HepG2 (cell line): Measurements from ENCODE around the gene HPCAL1. TPM values are rescaled to one million over a fixed set of nuclear protein-coding genes. Genes with fewer than 3 reads are reported as not detected.
A peak's percentile ranks its signal among the peaks of the same experiment; 100 is the strongest.

ENCODE experiments used
- BRCA1 ChIP-seq: sonication (generic); formaldehyde crosslinking; IDR thresholded peaks from 2 replicates; pipeline ENCODE4 v1.4.0; 2020; ENCODE audit warnings: missing genetic modification reagents
- ERF ChIP-seq: IDR thresholded peaks from 2 replicates; pipeline ENCODE4 v1.6.1; 2018; ENCODE audit warnings: missing biosample characterization, missing genetic modification reagents
- FOXJ3 ChIP-seq: sonication (generic); formaldehyde crosslinking; IDR thresholded peaks from 2 replicates; pipeline ENCODE4 v1.4.0; 2020; ENCODE audit warnings: missing genetic modification reagents, mild to moderate bottlenecking, borderline replicate concordance
- HMG20A ChIP-seq: IDR thresholded peaks from 2 replicates; pipeline ENCODE4 v1.6.1; 2016; ENCODE audit warnings: borderline replicate concordance
- HOXD1 ChIP-seq: sonication (generic); formaldehyde crosslinking; IDR thresholded peaks from 2 replicates; pipeline ENCODE4 v1.5.0; 2020; ENCODE audit warnings: missing genetic modification reagents
- MAX ChIP-seq: IDR thresholded peaks from 2 replicates; pipeline ENCODE4 v1.6.1; 2012; ENCODE audit warnings: inconsistent platforms
- MYNN ChIP-seq: sonication (generic); formaldehyde crosslinking; IDR thresholded peaks from 2 replicates; pipeline ENCODE4 v1.4.0; 2020; ENCODE audit warnings: mild to moderate bottlenecking, low read depth, missing genetic modification reagents
- MYPOP ChIP-seq: sonication (generic); formaldehyde crosslinking; IDR thresholded peaks from 2 replicates; pipeline ENCODE4 v1.8.1; 2023; ENCODE audit warnings: mild to moderate bottlenecking, moderate library complexity, missing genetic modification reagents
- NONO ChIP-seq, 2 experiments: fragments of 450-650 bp in 1 of 2; sonication (generic) in 1 of 2; formaldehyde crosslinking in 1 of 2; IDR thresholded peaks in 1 of 2; conservative IDR thresholded peaks in 1 of 2; 2 replicates each; pipeline versions ENCODE4 v1.6.1 to v1.8.0; 2017 to 2022; ENCODE audit warnings: mild to moderate bottlenecking in 1 of 2, missing genetic modification reagents in 1 of 2, moderate library complexity in 1 of 2
- ONECUT2 ChIP-seq: sonication (generic); formaldehyde crosslinking; IDR thresholded peaks from 2 replicates; pipeline ENCODE4 v1.4.0; 2020; ENCODE audit warnings: missing genetic modification reagents
- PAX8 ChIP-seq: sonication (generic); formaldehyde crosslinking; IDR thresholded peaks from 2 replicates; pipeline ENCODE4 v1.8.0; 2022; ENCODE audit warnings: mild to moderate bottlenecking, missing genetic modification reagents, borderline replicate concordance
- POLR2A ChIP-seq, 2 experiments: IDR thresholded peaks; 2 replicates each; pipeline ENCODE4 v1.6.1; 2011; ENCODE audit warnings: low read depth in 2 of 2, low read length in 2 of 2, mild to moderate bottlenecking in 1 of 2, moderate library complexity in 1 of 2; ENCODE audit not compliant: insufficient read depth in 1 of 2
- RBM39 ChIP-seq: fragments of 200-400 bp; formaldehyde crosslinking; IDR thresholded peaks from one replicate; pipeline ENCODE4 v1.6.1; 2018; ENCODE audit warnings: antibody characterized with exemption, mild to moderate bottlenecking, low read depth, low read length; ENCODE audit not compliant: poor library complexity, severe bottlenecking
- REL ChIP-seq: sonication (generic); formaldehyde crosslinking; conservative IDR thresholded peaks from 2 replicates; pipeline ENCODE4 v1.8.0; 2022; ENCODE audit warnings: mild to moderate bottlenecking, missing genetic modification reagents, moderate library complexity
- SRSF9 ChIP-seq: fragments of 200-400 bp; formaldehyde crosslinking; IDR thresholded peaks from 2 replicates; pipeline ENCODE4 v1.6.1; 2018; ENCODE audit warnings: borderline replicate concordance, mild to moderate bottlenecking, low read depth, low read length; ENCODE audit not compliant: insufficient read depth, poor library complexity, severe bottlenecking
- SYNCRIP ChIP-seq: fragments of 200-400 bp; formaldehyde crosslinking; IDR thresholded peaks from 2 replicates; pipeline ENCODE4 v1.6.1; 2018; ENCODE audit warnings: mild to moderate bottlenecking, low read depth, low read length; ENCODE audit not compliant: insufficient read depth
- ZBTB26 ChIP-seq: IDR thresholded peaks from 2 replicates; pipeline ENCODE4 v1.6.1; 2016; ENCODE audit warnings: missing compliant biosample characterization, missing genetic modification reagents, borderline replicate concordance
- ZBTB33 ChIP-seq: sonication (generic); formaldehyde crosslinking; IDR thresholded peaks from 2 replicates; pipeline ENCODE4 v1.4.0; 2020; ENCODE audit warnings: missing genetic modification reagents
- ZNF34 ChIP-seq: sonication (generic); formaldehyde crosslinking; IDR thresholded peaks from 2 replicates; pipeline ENCODE4 v1.4.0; 2020; ENCODE audit warnings: mild to moderate bottlenecking, missing genetic modification reagents, borderline replicate concordance
- ZNF468 ChIP-seq: sonication (generic); formaldehyde crosslinking; IDR thresholded peaks from 2 replicates; pipeline ENCODE4 v1.8.0; 2022; ENCODE audit warnings: mild to moderate bottlenecking, moderate library complexity, missing genetic modification reagents
- ZNF572 ChIP-seq: sonication (generic); formaldehyde crosslinking; IDR thresholded peaks from 2 replicates; pipeline ENCODE4 v1.5.1; 2020; ENCODE audit warnings: mild to moderate bottlenecking, missing genetic modification reagents
- ZNF691 ChIP-seq: sonication (generic); formaldehyde crosslinking; IDR thresholded peaks from 2 replicates; pipeline ENCODE4 v1.4.0; 2020; ENCODE audit warnings: missing genetic modification reagents, low read depth, mild to moderate bottlenecking, borderline replicate concordance
- ZNF737 ChIP-seq: sonication (generic); formaldehyde crosslinking; IDR thresholded peaks from 2 replicates; pipeline ENCODE4 v1.5.0; 2020; ENCODE audit warnings: missing genetic modification reagents, mild to moderate bottlenecking, borderline replicate concordance
- ZNF777 ChIP-seq: sonication (generic); formaldehyde crosslinking; IDR thresholded peaks from 2 replicates; pipeline ENCODE4 v1.4.0; 2020; ENCODE audit warnings: missing genetic modification reagents
- ZNF839 ChIP-seq: sonication (generic); formaldehyde crosslinking; IDR thresholded peaks from 2 replicates; pipeline ENCODE4 v1.4.0; 2020; ENCODE audit warnings: missing genetic modification reagents, mild to moderate bottlenecking, borderline replicate concordance
- polyA plus RNA-seq, 8 experiments: library from polyadenylated mRNA; depleted of rRNA in 3 of 8; stranded (reverse) in 7 of 8; unstranded in 1 of 8; fragments of >200 nt; fragmentation: Illumina TruSeq in 4 of 8; extraction: Trizol in 4 of 8; gene quantifications; 2 replicates each; pipeline versions ENCODE4 v1.2.1 to v1.2.3, GENCODE V29; 2011 to 2016; ENCODE audit warnings: low read depth in 4 of 8, missing spikeins in 1 of 8, mixed read lengths in 1 of 8; ENCODE audit not compliant: insufficient read depth in 1 of 8
- total RNA-seq, 5 experiments: library from RNA; depleted of rRNA; stranded (reverse); fragments of >200 nt; fragmentation: Illumina TruSeq; extraction: Trizol; gene quantifications; 2 replicates each; pipeline ENCODE4 v1.2.3, GENCODE V29; 2016; ENCODE audit warnings: low read depth in 1 of 5

HPCAL1 gene
- total and polyA plus RNA-seq, 2 of the 13 experiments (the other 11 are each of a cell fraction or from before 2014, with no cell fraction given), result 29.5 to 29.9 TPM

- TF ChIP-seq ZNF691 (CRISPR knock-in tag) (peak; percentile 95), SYNCRIP (no peak), SRSF9 (no peak), HOXD1 (CRISPR knock-in tag) (0 out of 2 replicates have a peak, but pooled peaks have one; percentile 28), MYPOP (peak; percentile 93), ZNF737 (CRISPR knock-in tag) (no peak), PAX8 (peak; percentile 99; the same call in 1 of the 2 replicates), ZNF468 (CRISPR knock-in tag) (peak; percentile 30; the same call in 1 of the 2 replicates), NONO (IDR thresholded peaks at IDR 0.05) (no peak), NONO (CRISPR knock-in tag; conservative IDR thresholded peaks at IDR 0.05) (no peak), ZNF777 (peak; percentile 88), ZBTB33 (CRISPR knock-in tag) (no peak), ERF (CRISPR knock-in tag) (peak; percentile 96), MAX (peak; percentile 100), ONECUT2 (CRISPR knock-in tag) (no peak), BRCA1 (no peak; the same call in 1 of the 2 replicates), ZNF839 (CRISPR knock-in tag) (no peak), ZNF572 (CRISPR knock-in tag) (no peak), ZBTB26 (no peak), REL (CRISPR knock-in tag) (no peak), FOXJ3 (CRISPR knock-in tag) (no peak), MYNN (CRISPR knock-in tag) (no peak), POLR2A (IDR thresholded peaks at IDR 0.05; ENCODE audit: insufficient read depth in 1 of 2, low read depth in 2 of 2, low read length in 2 of 2) (no peak; a peak in 1 of 4 replicates), RBM39 (peak; percentile 2), HMG20A (CRISPR knock-in tag) (no peak), ZNF34 (CRISPR knock-in tag) (no peak)
Observed at GRCh38 chr2:10447895-10448575, 145.3 kb downstream of the HPCAL1 start, which contains the start of gene ODC1 (continued).
